Activated naive CD4-positive, alpha-beta T cell treated with anti-CD3 and anti-CD28 coated beads, Interleukin-2, amount 50 U/mL, for 24 hours (primary cell): ENCODE results near the gene NYAP2.

ENCODE experiments used
- H3K27ac Mint-ChIP-seq: one replicate; pipeline ENCODE4 v1.8.0; 2021; ENCODE audit warnings: mild to moderate bottlenecking, mixed read lengths
- H3K27me3 Mint-ChIP-seq: one replicate; pipeline ENCODE4 v1.8.0; 2021; ENCODE audit warnings: mixed read lengths
- H3K36me3 Mint-ChIP-seq: one replicate; pipeline ENCODE4 v1.8.0; 2021; ENCODE audit warnings: mixed read lengths
- H3K4me1 Mint-ChIP-seq: one replicate; pipeline ENCODE4 v1.8.0; 2021; ENCODE audit warnings: mixed read lengths
- H3K4me3 Mint-ChIP-seq: one replicate; pipeline ENCODE4 v1.8.0; 2021; ENCODE audit warnings: mild to moderate bottlenecking, mixed read lengths
- H3K9me3 Mint-ChIP-seq: one replicate; pipeline ENCODE4 v1.8.0; 2021; ENCODE audit warnings: mixed read lengths

The NYAP2 gene

DNA sequence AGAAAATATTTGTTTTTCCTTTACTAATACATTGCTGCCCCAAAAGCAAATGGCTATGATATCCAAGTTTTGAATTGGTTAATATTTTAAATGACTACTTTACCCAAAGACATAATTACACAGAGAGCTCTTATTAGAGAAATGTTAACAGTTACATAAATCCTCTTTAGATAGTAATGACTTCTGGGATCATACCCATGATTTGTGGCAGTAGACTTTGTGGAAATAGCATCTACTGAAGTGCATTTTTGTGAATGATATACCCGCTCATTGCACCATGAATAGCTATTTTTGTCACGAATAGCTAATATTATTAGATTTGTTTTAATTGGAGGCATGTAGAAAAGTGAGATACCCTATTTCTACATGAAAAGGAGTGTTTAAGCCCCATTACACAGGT lies 15.8 kb downstream of the NYAP2 start:
- H3K27ac Mint-ChIP-seq, result no peak overlapping the region
- H3K9me3 Mint-ChIP-seq, result no peaks in the 10 kb centered on the region
- H3K4me3 Mint-ChIP-seq, result no peak overlapping the region
- H3K27me3 Mint-ChIP-seq, result peaks cover 5% of the 10 kb centered on the region
- no peaks in the 10 kb centered on the region for H3K4me1 Mint-ChIP-seq
- no peaks in the 10 kb centered on the region for H3K36me3 Mint-ChIP-seq

DNA sequence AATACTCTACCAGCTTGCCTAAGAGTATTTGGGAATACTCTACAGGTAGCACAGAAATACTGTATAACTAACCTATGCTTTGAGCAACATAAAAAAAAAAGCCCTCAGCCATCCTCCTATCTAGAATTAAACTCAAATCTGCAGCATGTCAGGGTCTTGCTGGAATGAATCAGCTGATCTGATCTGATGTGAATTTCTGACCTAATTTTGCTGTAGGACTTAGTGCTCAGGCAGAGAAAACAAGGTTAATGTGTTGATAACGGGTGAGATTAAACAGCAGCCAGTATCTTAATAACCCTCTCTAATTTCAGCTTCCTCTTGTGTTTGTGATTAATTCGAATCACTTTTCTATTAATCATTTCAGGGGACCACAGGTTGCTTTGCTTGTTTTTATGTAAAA lies 16.3 kb downstream of the NYAP2 start:
- no peaks in the 10 kb centered on the region for H3K4me1 Mint-ChIP-seq
- no peaks in the 10 kb centered on the region for H3K36me3 Mint-ChIP-seq
- H3K4me3 Mint-ChIP-seq, result no peak overlapping the region
- no peak overlapping the region for H3K27ac Mint-ChIP-seq
- H3K27me3 Mint-ChIP-seq, result peaks cover 5% of the 10 kb centered on the region
- no peaks in the 10 kb centered on the region for H3K9me3 Mint-ChIP-seq

DNA sequence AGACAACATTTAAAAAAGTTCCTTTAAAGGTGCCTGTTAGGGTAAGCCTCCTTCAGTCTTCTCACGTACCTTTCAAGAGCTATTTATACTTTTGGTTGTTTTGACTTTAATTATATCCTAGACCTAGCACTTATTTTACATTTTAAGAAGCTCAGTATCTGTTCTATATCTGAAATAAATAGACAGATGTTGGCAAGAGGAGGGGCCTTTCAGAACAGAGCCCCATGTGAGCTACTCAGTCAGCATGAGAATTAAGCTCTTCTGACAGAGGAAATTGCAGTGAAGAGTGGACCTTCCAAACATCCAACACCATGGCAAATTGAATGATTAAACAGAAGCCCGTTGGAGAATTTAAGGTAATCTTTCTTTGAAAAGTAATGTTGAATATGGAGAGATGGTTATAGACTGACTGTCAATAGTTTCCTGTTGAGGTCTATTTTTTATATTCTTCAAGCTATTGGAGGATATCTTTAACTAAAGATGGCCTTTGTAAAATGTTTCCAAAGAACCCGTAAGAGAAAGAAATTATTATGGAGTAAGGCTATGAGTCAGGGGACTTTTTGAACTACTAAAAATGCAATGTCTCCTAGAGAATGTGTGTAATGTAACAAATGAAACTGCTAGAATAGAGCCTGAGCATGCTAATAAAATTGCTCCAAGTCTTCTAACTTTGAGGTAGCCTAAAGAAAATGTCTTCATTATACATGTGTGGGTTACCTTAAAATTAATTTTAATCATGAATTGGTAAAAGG lies 17.3 kb downstream of the NYAP2 start:
- Mint-ChIP-seq H3K4me3 (no peak overlapping the region), H3K36me3 (no peaks in the 10 kb centered on the region), H3K4me1 (no peaks in the 10 kb centered on the region), H3K9me3 (no peaks in the 10 kb centered on the region), H3K27ac (no peak overlapping the region), H3K27me3 (peaks cover 2% of the 10 kb centered on the region)

DNA sequence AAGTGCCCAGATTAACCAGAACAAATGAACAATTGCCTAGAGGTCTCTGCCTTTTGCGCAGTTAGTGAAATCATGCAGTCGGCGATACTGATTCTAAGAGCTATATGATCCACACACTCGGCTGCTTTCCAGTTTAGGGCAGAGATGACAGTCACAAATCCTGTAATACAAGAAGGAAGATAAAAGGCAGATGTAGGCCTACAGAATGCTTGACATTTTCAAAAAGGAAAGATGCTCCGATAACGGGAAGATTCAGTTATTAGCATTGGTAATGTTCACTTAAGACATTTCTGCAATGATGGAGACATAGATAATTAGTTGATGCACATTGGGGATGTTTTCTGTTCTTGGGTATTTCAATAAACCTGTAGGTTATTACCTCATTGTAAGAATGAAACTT lies 19.5 kb downstream of the NYAP2 start:
- Mint-ChIP-seq H3K9me3 (no peaks in the 10 kb centered on the region), H3K4me3 (no peak overlapping the region), H3K36me3 (no peaks in the 10 kb centered on the region)

DNA sequence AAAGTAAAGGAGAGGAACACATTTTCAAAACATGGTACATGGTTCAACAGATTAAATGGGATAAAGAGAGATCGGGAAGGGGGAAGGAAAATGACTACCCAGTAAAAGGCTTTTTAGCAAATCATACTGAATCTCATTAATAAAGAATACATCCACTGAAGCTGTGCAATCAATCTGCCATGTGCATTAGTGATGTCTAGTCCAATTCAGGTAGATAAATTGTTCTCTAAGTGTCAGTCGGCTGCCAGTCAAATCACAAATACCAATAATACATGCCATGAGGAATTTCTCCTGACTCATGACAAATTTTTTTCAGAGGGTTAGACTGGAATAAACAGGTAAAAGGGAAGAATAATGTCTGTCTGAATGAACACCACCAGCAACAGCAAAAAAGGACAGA lies 22.6 kb downstream of the NYAP2 start:
- Mint-ChIP-seq H3K27me3 (peaks cover 5% of the 10 kb centered on the region), H3K4me3 (no peak overlapping the region), H3K36me3 (no peaks in the 10 kb centered on the region), H3K27ac (no peak overlapping the region), H3K9me3 (no peaks in the 10 kb centered on the region), H3K4me1 (no peaks in the 10 kb centered on the region)

More for the DNA sequence above, 19.5 kb downstream of the NYAP2 start:
- no peak overlapping the region for H3K27ac Mint-ChIP-seq
- no peaks in the 10 kb centered on the region for H3K4me1 Mint-ChIP-seq
- no peaks in the 10 kb centered on the region for H3K27me3 Mint-ChIP-seq

DNA sequence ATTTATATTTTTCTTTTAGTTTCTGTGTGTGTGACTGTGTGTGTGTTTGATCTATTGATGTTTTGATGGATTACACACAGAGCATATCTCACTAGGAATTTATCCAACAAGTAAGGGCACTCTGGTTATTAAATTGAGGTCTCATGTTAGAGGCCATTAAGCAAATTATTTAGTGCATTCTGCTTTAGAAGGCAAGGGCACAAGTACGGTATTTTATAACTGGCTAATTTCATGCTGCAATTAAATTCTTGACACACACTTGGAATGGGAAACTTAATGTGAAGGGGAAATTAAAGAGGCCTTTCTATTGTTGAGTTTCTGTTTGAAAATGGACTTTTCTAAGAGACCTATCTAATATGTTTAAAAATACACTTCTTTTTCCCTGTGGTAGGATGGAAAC lies 25.8 kb downstream of the NYAP2 start:
- no peak overlapping the region for H3K27ac Mint-ChIP-seq
- no peaks in the 10 kb centered on the region for H3K4me1 Mint-ChIP-seq
- H3K4me3 Mint-ChIP-seq, result no peak overlapping the region
- H3K27me3 Mint-ChIP-seq, result peaks cover 5% of the 10 kb centered on the region
- no peaks in the 10 kb centered on the region for H3K9me3 Mint-ChIP-seq
- no peaks in the 10 kb centered on the region for H3K36me3 Mint-ChIP-seq

DNA sequence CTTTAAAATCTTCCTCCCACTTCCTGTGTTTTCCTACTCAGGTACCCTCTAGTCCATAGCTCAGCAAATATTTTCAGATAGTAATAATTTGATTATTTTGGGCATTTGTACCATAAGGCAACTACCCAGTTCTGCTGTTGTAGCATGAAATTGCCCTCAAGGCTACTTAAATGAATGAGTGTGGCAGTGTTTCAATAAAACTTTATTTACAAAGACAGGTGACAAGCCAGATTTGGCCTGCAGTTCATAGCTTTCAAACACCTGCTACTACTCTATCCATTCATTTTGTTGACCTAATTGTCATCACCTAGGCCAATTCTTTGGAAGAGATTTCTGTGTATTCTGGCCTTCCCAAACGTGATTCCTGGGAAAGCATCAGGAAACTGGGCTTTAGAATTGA lies 28.9 kb downstream of the NYAP2 start:
- Mint-ChIP-seq H3K27ac (no peak overlapping the region), H3K4me1 (no peaks in the 10 kb centered on the region), H3K4me3 (no peak overlapping the region), H3K9me3 (no peaks in the 10 kb centered on the region), H3K27me3 (peaks cover 5% of the 10 kb centered on the region), H3K36me3 (no peaks in the 10 kb centered on the region)

DNA sequence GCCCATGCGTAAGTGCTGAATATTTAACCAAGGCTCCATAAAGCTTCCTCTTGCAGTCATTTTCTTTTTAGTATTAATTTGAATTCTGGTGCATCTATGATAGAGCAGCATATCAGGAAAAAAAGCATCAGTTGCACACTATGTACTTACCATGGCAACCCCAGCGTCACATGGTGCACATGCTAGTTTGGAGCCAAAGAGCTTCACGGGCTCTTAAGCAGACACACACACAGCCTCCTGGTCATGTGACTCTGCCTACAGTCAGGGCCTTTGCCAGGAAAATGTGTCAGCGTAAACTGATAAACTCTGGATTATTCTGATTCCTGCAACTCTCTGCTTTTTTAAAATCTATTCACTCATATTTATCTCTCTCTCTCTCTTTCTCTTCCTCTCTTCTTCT lies 30.2 kb downstream of the NYAP2 start:
- Mint-ChIP-seq H3K27ac (no peak overlapping the region), H3K4me1 (no peaks in the 10 kb centered on the region), H3K4me3 (no peak overlapping the region), H3K27me3 (peaks cover 5% of the 10 kb centered on the region), H3K9me3 (no peaks in the 10 kb centered on the region), H3K36me3 (no peaks in the 10 kb centered on the region)

DNA sequence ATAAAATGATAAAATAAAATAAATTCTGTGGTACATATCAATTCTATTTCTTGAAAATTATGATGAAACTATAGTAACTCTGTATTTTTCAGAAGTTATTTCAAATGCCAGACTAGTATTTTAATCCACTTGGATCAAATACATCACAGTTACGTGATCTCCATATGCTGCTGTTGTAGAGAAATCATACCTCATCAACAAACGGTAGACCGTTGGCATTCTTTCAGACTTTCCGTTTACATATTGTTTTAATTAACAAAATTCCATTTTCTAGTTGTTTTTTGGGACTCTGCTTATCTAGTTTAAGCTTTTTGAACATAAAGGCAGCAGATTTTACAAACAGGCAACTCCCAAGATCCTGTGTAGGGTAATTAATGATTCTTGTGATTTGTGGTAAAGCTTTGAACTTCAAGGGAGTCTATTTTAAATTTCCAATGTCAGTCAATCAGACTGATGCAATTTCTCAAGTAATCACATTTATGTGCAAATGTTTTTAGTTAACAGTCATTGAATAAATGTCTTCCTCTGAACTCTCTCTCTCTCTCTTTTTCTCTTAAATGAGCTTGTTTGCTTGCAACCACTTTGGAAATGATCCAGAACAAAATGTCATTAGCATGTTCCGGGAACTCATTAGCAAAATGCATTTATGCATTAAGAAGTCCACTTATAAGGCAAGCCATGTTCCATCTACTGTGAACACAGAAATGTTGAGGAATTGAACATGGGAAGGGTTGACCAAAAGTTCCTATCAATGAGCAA lies 31.8 kb downstream of the NYAP2 start:
- Mint-ChIP-seq H3K4me1 (no peaks in the 10 kb centered on the region), H3K36me3 (no peaks in the 10 kb centered on the region), H3K27me3 (peaks cover 1% of the 10 kb centered on the region), H3K9me3 (no peaks in the 10 kb centered on the region), H3K4me3 (no peak overlapping the region), H3K27ac (no peak overlapping the region)

DNA sequence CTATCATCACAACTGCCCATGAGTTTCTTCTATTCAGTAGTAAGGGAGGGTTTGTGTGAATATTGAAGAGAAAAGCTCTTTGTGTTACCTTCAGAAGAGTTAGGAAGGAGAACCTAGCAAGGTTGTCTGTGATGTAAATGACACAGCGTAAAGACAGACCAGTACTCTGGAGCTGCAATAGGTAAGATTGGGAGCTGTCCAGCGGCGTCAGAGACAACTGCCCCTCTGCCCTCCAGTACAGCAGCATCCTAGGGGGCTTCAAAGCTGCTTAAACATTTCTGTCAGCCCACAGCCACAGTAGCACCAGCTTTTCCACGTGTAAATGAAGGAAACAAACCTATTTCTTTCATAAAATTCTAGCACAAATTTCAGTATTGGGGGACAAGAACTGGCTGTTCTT lies 34.5 kb downstream of the NYAP2 start:
- Mint-ChIP-seq H3K4me1 (no peaks in the 10 kb centered on the region), H3K9me3 (peaks cover 5% of the 10 kb centered on the region), H3K4me3 (no peak overlapping the region), H3K27me3 (peaks cover 5% of the 10 kb centered on the region), H3K27ac (no peak overlapping the region), H3K36me3 (no peaks in the 10 kb centered on the region)

DNA sequence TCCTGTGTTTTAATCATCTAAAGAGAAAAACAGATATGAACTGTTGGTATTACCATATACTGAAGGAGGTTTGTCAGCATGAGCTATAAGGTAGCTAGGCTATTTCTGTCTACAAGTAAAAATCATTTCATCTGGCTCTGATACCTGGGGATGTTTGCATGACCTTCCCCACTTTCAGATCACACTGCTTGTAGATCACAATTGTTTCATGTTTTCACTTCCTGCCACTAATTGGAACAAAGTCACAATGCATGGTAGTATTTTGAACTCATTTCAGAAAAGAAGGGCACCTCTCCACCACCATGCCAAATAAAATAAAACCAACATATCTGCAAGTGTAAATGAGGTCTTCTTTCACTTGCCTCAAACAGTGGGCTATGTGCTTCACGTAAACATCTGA lies 37.8 kb downstream of the NYAP2 start:
- no peak overlapping the region for H3K27ac Mint-ChIP-seq
- no peaks in the 10 kb centered on the region for H3K4me1 Mint-ChIP-seq
- H3K4me3 Mint-ChIP-seq, result no peak overlapping the region
- peaks cover 15% of the 10 kb centered on the region for H3K27me3 Mint-ChIP-seq
- H3K9me3 Mint-ChIP-seq, result peaks cover 8% of the 10 kb centered on the region
- H3K36me3 Mint-ChIP-seq, result no peaks in the 10 kb centered on the region

DNA sequence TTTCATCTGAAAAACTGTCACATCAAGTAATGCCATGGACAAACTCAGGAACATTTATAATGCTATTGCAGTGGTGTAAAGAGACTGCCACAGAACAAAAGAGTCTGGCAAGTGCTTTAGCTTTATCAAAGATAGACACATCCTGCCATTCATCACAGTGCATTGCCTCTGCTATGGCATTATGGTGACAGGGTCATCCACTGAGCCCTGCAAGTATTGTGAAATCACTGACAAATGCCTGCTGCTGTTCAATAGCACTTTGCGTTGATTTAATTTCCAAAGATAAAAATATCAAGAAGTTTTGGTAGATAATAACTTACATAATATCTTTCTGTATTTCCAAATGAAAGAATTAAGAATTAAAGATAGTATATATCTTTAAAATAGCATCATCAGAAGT lies 38.7 kb downstream of the NYAP2 start:
- H3K36me3 Mint-ChIP-seq, result no peaks in the 10 kb centered on the region
- peaks cover 8% of the 10 kb centered on the region for H3K9me3 Mint-ChIP-seq
- H3K27ac Mint-ChIP-seq, result no peak overlapping the region
- no peaks in the 10 kb centered on the region for H3K4me1 Mint-ChIP-seq
- peaks cover 15% of the 10 kb centered on the region for H3K27me3 Mint-ChIP-seq
- no peak overlapping the region for H3K4me3 Mint-ChIP-seq

DNA sequence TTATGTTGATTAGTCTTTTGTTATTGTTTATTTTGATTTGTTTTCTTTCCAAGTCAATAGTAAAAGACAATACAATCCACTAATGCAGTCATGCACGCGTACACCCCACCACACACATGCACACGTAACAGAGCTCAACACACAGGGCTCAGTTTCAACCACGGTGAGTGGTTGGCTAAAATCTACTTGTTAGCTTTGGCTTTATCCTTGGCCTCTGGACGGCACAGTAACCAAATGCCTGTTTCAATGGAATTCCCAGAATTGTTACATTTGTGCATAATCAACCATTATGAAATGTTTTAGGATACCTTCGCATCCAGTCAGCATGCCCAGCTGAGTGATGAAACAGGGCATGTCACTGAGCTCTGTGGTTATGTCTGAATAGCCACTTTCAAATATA lies 53.2 kb downstream of the NYAP2 start:
- H3K36me3 Mint-ChIP-seq, result no peaks in the 10 kb centered on the region
- H3K4me1 Mint-ChIP-seq, result no peaks in the 10 kb centered on the region
- H3K9me3 Mint-ChIP-seq, result no peaks in the 10 kb centered on the region
- no peak overlapping the region for H3K27ac Mint-ChIP-seq
- H3K4me3 Mint-ChIP-seq, result no peak overlapping the region
- H3K27me3 Mint-ChIP-seq, result peaks cover 4% of the 10 kb centered on the region

DNA sequence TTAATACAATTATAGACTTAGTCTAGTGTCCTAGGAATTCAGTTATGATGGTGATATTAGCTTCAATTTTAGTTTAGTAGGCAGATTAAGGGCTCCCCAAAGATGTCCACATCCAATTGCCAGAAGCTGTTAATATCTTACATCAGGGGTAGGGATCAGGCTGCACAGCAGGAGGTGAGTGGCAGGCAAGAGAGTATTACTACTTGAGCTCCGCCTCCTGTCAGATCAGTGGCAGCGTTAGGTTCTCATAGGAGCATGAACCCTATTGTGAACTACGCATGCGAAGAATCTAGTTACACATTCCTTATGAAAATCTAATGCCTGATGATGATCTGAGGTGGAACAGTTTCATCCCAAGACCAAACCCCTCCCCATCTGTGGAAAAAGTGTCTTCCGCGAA lies 54.9 kb downstream of the NYAP2 start:
- H3K4me1 Mint-ChIP-seq, result no peaks in the 10 kb centered on the region
- no peak overlapping the region for H3K27ac Mint-ChIP-seq
- no peaks in the 10 kb centered on the region for H3K9me3 Mint-ChIP-seq
- H3K36me3 Mint-ChIP-seq, result no peaks in the 10 kb centered on the region
- no peak overlapping the region for H3K4me3 Mint-ChIP-seq
- H3K27me3 Mint-ChIP-seq, result peaks cover 6% of the 10 kb centered on the region

DNA sequence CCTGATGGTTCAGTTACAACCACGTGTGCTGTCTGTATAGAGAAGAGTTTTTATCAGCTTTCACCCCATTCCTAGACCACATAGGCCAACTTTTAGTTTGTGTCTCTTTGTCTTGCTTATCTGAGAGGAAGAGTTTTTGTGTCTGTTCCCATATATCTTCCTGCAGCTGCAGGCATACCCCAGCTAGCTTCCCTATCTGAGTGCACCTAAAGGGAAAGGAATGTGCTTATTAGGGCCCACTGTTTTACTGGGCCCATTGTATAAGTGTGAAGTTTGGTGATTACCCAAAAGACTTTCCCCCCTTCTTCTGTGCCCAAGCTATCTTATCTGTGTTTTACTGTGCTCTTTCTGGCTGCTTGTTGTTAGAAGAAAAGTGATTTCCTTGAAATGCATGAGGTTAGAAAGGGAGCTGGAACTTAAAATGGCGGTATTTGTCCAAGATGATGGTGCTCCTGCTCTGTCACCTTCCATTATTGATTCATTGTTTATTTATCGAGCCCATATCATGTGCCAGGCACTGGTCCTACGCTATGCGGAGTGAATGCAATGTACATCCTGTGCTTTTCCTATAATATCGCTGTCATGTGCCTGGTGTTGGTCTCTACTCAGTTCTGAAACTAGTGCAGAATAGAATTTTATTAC lies 57.2 kb downstream of the NYAP2 start:
- Mint-ChIP-seq H3K27ac (no peak overlapping the region), H3K4me1 (no peaks in the 10 kb centered on the region), H3K4me3 (no peak overlapping the region), H3K27me3 (peaks cover 5% of the 10 kb centered on the region), H3K36me3 (no peaks in the 10 kb centered on the region), H3K9me3 (no peaks in the 10 kb centered on the region)

DNA sequence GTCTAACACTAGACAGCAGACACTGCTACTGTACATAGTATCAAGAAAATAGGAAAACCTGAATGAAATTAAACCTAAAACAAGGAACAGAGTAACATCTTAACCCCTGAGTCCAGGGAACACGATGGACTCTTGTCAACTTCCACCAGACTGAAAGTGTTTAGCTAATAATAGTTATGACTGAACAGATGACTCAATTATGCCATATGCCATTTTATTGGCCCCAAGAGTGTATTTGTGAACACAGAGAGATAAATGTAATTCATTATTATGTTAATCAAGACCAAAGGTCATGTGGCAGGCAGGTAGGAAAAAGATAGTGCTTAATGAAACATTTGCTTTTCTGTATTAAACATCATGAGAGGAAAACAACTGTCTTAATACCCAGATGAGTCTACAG lies 58.0 kb downstream of the NYAP2 start:
- Mint-ChIP-seq H3K4me1 (no peaks in the 10 kb centered on the region), H3K27me3 (peaks cover 5% of the 10 kb centered on the region), H3K9me3 (no peaks in the 10 kb centered on the region), H3K36me3 (peaks cover 1% of the 10 kb centered on the region), H3K27ac (no peak overlapping the region), H3K4me3 (no peak overlapping the region)
